ENCODE data around the gene GPALPP1.
"Not testable (repeated sequence)": the region's sequence is repeated elsewhere in the genome, so short reads cannot be mapped to it uniquely, and the experiment has no call there.

Gene GPALPP1

DNA sequence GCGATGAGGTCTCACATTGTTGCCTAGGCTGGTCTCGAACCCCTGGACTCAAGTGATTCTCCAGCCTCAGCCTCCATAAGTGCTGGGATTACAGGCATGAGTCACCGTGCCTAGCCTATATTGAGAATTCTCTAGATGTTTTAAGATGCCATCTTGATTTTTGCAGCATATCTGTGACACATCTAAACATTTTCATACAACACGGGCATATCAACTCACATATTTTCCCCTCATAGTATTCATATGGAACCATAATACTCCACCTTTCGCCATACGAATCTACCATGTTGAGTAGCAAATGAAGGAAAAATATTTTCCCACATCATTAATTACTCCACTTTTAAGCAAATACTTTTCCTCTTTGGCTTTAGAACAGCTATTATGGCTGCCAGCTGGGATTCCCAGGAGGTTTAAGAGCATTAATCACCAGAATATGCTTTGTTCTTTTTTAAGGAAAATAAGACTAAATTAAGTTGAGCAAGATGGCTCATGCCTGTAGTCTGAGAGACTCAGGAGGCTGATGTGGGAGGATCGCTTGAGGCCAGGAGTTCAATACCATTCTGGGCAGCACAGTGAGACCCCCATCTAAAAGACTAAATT lies 74.0 kb downstream of the GPALPP1 start:
- DNase-seq (ENCODE audit: low read depth in 2 of 2): no peak

DNA sequence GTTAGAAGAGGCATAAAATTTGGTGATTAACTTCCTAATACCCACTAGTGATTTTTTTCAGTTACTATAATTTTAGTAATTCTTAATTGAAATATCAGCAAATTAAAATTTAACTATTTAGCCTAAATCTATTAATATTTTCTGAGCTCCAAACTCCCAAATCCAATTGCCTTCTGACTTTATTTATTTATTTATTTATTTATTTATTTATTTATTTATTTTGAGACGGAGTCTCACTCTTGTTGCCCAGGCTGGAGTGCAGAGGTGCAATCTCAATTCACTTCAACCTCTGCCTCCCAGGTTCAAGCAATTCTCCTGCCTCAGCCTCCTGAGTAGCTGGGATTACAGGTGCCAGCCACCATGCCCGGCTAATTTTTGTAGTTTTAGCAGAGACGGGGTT lies 74.6 kb downstream of the GPALPP1 start:
- not testable (repeated sequence) for DNase-seq (ENCODE audit: low read depth in 2 of 2)

DNA sequence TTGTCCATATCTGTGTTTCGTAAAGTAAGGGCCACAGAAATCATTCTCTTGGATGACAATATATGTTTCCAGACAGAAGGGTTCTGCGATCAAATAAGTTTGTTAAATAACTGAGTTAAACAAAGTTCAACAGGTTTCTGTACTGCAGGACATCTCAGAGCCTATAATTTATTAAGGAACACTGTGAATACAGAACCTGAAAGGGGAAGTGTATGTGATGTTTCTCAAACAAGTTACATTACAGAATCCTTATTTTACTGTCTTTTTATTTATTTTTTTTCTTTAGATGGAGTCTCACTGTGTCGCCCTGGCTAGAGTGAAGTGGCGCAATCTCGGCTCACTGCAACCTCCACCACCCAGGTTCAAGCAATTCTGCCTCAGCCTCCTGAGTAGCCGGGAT lies 75.6 kb downstream of the GPALPP1 start:
- DNase-seq (ENCODE audit: low read depth in 2 of 2): no peak

DNA sequence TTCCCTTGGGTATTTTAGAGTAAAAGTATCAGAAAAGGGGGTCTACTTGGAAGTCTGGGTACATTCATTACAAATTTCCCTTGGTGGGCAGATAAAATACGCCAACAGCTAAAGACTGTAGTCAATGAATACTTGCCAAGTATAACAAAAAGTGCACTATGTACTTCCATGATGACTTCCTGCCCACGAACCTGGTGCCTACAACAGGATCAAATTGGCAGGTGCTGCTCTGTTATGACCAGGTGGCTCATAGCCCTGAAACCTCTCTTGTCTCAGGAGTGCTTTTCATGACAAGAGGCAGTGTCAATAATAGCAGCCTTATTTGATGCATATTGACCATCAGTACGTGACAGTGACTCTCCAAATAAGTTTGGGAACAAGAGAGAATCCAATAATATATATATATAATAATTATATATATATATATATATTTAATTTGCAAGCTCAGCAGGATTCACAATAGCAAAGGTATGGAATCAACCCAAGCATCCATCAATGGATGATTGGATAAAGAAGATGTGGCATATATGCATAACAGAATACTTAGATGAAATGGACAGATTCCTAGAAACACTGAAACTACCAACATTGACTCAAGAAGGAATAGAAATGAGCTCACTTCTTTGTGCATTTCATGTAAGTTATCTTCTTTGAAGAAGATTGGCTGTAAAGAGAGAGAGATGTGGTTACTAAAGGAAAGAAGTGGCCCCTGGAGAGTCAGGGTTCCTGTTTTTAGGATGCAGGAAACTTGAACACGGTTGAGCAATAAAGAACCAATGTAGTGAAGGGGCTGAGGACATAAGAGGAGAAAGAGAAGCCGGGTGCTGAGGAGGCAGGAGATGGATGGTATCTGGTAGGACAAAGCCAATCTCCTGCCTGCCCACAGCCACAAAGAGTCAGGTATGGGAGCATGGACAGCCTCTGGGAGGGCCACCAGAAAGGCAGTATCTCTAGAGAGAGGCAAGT lies 79.0 kb downstream of the GPALPP1 start:
- no peak for DNase-seq (ENCODE audit: low read depth in 2 of 2)

DNA sequence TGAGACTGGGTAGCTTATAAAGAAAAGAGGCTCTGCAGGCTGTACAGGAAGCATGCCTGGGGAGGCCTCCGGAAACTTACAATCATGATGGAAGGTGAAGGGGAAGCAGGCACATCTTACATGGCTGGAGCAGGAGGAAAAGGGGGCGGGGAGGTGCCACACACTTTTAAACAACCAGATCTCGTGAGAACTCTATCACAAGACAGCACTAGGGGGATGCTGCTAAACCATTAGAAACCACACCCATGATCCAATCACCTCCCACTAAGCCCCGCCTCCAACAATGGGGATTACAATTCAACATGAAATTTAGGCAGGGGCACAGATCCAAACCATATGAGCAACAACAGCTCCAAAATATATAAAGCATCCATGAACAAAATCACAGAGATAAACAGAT lies 84.5 kb downstream of the GPALPP1 start:
- DNase-seq (ENCODE audit: low read depth in 2 of 2): no peak

DNA sequence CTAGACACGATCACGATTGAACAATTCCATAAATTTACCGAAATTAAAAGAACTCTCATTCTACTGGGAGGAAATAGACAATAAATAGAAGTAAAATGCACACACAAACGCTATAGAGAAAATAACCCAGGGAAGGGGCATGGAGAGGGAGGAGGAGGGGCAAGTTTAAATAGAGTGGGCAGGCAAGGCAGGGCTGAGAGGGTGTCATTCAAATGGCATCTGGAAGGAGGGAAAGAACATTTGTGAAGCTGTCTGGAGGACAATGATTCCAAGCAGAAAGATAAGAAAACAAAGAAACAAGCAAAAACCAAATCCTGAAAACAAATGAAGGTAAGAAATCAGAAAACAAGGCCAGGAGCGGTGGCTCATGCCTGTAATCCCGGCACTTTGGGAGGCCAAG lies 85.4 kb downstream of the GPALPP1 start:
- no peak for DNase-seq (ENCODE audit: low read depth in 2 of 2)

DNA sequence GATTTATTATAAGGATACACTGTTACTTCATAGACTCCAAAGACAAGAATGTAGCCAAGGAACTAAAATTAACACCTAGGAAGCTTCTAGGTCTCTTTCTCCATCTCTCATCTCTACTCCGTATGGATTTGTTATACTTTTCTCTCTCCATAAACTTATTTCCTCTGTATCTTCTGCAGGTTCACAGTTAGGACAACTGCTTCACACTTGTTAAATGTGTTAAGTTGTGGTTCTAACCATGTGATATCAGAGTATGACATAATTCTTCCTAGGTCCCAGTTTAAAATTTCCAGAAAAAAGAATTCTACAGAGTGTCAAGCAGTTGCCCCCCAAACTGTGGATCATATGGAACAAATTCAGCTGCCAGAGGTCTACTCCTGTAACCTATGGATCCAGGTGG lies 88.7 kb downstream of the GPALPP1 start:
- DNase-seq (ENCODE audit: low read depth in 2 of 2): no peak

Data from stimulated activated CD4-positive, alpha-beta T cell treated with anti-CD3 and anti-CD28 coated beads, Interleukin-4, amount 100 ng/mL, for 48 hours (primary cell).